Heart left ventricle (tissue), 16 donors: ENCODE data around the gene KIAA1586. TPM values are rescaled to one million over a fixed set of nuclear protein-coding genes. Genes with fewer than 3 reads are reported as not detected.
A peak's percentile ranks its signal among the peaks of the same experiment; 100 is the strongest.
"Not testable (repeated sequence)": the region's sequence is repeated elsewhere in the genome, so short reads cannot be mapped to it uniquely, and the experiment has no call there.

Source experiments
- ATAC-seq, 4 donors: fragments of 200-7000 bp; cut with Tn5 transposase; one replicate each; pipeline ENCODE4 v1.9.1; 2020 to 2022; ENCODE audit warnings: moderate library complexity in 4 of 4, mild to moderate bottlenecking in 3 of 4, moderate number of reproducible peaks in 1 of 4
- DNase-seq, 5 donors: peaks; one replicate each; pipeline ENCODE4 v3.0.0-alpha.2; 2020
- H3K27ac ChIP-seq, 12 donors: fragments of 200-600 bp; sonication (generic) in 4 of 12; one replicate each; pipeline versions ENCODE4 v1.5.0 to v1.8.0; 2016 to 2022; ENCODE audit warnings: mild to moderate bottlenecking in 2 of 12
- H3K27me3 ChIP-seq, 9 donors: fragments of 200-600 bp; sonication (generic) in 2 of 9; one replicate each; pipeline versions ENCODE4 v1.5.1 to v1.8.0; 2016 to 2022; ENCODE audit warnings: mild to moderate bottlenecking in 3 of 9
- H3K36me3 ChIP-seq, 9 donors: fragments of 200-600 bp; sonication (generic) in 2 of 9; one replicate each; pipeline versions ENCODE4 v1.5.0 to v1.8.0; 2018 to 2022; ENCODE audit warnings: mild to moderate bottlenecking in 2 of 9
- H3K4me1 ChIP-seq, 12 donors: fragments of 200-600 bp; sonication (generic) in 4 of 12; one replicate each; pipeline versions ENCODE4 v1.5.0 to v1.8.0; 2016 to 2022; ENCODE audit warnings: mild to moderate bottlenecking in 3 of 12
- H3K4me3 ChIP-seq, 12 donors: fragments of 200-600 bp; sonication (generic) in 4 of 12; one replicate each; pipeline versions ENCODE4 v1.5.0 to v1.8.0; 2017 to 2022; ENCODE audit warnings: mild to moderate bottlenecking in 9 of 12, moderate library complexity in 4 of 12
- H3K9me3 ChIP-seq, 12 donors: fragments of 200-600 bp; sonication (generic) in 4 of 12; one replicate each; pipeline versions ENCODE4 v1.5.0 to v1.8.0; 2016 to 2022; ENCODE audit warnings: mild to moderate bottlenecking in 1 of 12
- CTCF ChIP-seq, 12 donors: fragments of 200-600 bp; sonication (generic) in 4 of 12; IDR thresholded peaks; one replicate each; pipeline versions ENCODE4 v1.5.0 to v1.8.0; 2018 to 2022; ENCODE audit warnings: antibody characterized with exemption in 12 of 12, mild to moderate bottlenecking in 5 of 12
- POLR2A ChIP-seq, 2 donors: fragments of 450-650 bp; IDR thresholded peaks; one replicate each; pipeline ENCODE4 v1.6.1; 2017; ENCODE audit warnings: antibody characterized with exemption in 2 of 2, mild to moderate bottlenecking in 2 of 2, moderate library complexity in 2 of 2
- WGBS, 4 donors: extraction: QIAGEN DNeasy Blood & Tissue Kit in 2 of 4; methylation state at CpG; one replicate each; pipeline versions ENCODE4 v1.1.5 to v1.1.7; 2013 to 2018; 5-methylcytosine and 5-hydroxymethylcytosine counted together
- intact Hi-C, 10 donors: fragments of 100-400 bp; cut with DNase I; formaldehyde crosslinking; loops; one replicate each; pipeline versions ENCODE4 v1.11.1 to v1.14.2; 2022
- long read RNA-seq, 3 donors: library from polyadenylated mRNA; unstranded; transcript quantifications; one replicate each; pipeline ENCODE4 v2.0.0, GENCODE V29; 2020 to 2021
- polyA plus RNA-seq, 2 donors: library from polyadenylated mRNA; stranded (reverse); fragments of 200-250 nt; gene quantifications; one replicate each; pipeline ENCODE4 v1.2.3, GENCODE V29; 2013
- total RNA-seq, 9 donors: library from RNA; depleted of rRNA in 2 of 9; stranded (reverse); fragments of >200 nt in 2 of 9; fragmentation: NEBNext Ultra II Directional in 3 of 9; extraction: Animal tissue kit (Norgen Biotek cat#: 25700) in 3 of 9; gene quantifications; one replicate each; pipeline versions ENCODE4 v1.1.0 to v1.2.4, GENCODE V29; 2016 to 2023
- donor health status: ischemic (EF 13 %, LVEDD 7.1; RV severe dilation, severe dysfunction).
- donor health status: healthy with polysubstance abuse.
- donor health status: DM: no; HTN: yes; CAD: no.
- donor health status: DM: no; HTN: no; CAD: no.
- donor health status: ischemic (EF 25% LVEDD 6.9; RV normal size, moderate dysfunction).
- donor health status: ischemic (EF 25% LVEDD 5.7; RV mildly dilated, moderate dysfunction).
- donor health status: healthy.
- donor health status: DM: yes; HTN: yes; CAD: no.
- donor health status: ischemic (EF 35%, LVEDD 5.7; RV mildly dilated, moderate dysfunction).
- donor health status: nonischemic (EF 11% LVEDD 7.7; RV severe dilation, severe dysfunction).
- donor health status: DM: yes; HTN: yes; CAD: no.
- donor health status: PGD.
- donor health status: ischemic (EF 29% LVEDD 5.4; RV normal size, mild dysfunction).
- donor health status: nonischemic (EF 23%, LVEDD 6.1; RV moderate dilation, normal function).

KIAA1586 gene
- total RNA-seq = 10 to 100 TPM in 1 of 9 donors, 1 to 10 TPM in 8; 2.9 to 11.7 (median 6.9) TPM
- 1 to 10 TPM; 2.1 to 3.2 TPM for polyA plus RNA-seq
- long read RNA-seq, donor 1, transcript KIAA1586-201 (4 exons, 2,933 nt) = major isoform, 6 of 7 reads
- long read RNA-seq, donor 1, partial matches to known transcripts = 0 of 7 reads
- long read RNA-seq, donor 1, other reads (novel, unspliced or antisense) = 1 of 7 reads
- long read RNA-seq, donor 2, transcript KIAA1586-201 (4 exons, 2,933 nt) = major isoform, 9 of 15 reads
- long read RNA-seq, donor 2, partial matches to known transcripts = 1 of 15 reads
- long read RNA-seq, donor 2, other reads (novel, unspliced or antisense) = 5 of 15 reads
- long read RNA-seq, donor 3, transcript KIAA1586-201 (4 exons, 2,933 nt) = major isoform, 7 of 12 reads
- long read RNA-seq, donor 3, partial matches to known transcripts = 2 of 12 reads
- long read RNA-seq, donor 3, other reads (novel, unspliced or antisense) = 1 of 12 reads

- H3K4me3 ChIP-seq = peak within 1 kb of the TSS; percentile 12 to 68 (median 62)
- peak in 1 of 2 donors; percentile 57 for TF ChIP-seq POLR2A (IDR thresholded peaks at IDR 0.05)
- peaks cover 0 to 19% (median 6%) of the 10 kb centered on the region in 12 donors for H3K4me1 ChIP-seq
- WGBS, 4 donors = 0 to 1% (median 0%) methylated on average over 29 to 48 of the region's 78 CpGs
- ATAC-seq = peak; percentile 99 to 100 (median 100)
- peak; percentile 91 to 94 (median 92) for DNase-seq
- peaks cover 0 to 20% (median 17%) of the 10 kb centered on the region in 9 donors for H3K36me3 ChIP-seq
- intact Hi-C loops = loop anchor here in 4 of 10 donors (5.0 to 10.0 kb wide), 4 partner anchors 41 to 268 kb away; partner anchors contain the start of genes BAG2 (in 1 of the 4), PRIM2 (in 1 of the 4) and RAB23 (in 1 of the 4)
- peak within 1 kb of the TSS in 10 of 12 donors; percentile 6 to 73 (median 50) for H3K27ac ChIP-seq
- H3K9me3 ChIP-seq, H3K27me3 ChIP-seq: not testable (repeated sequence)
These were observed at the start of gene KIAA1586 for GRCh38 chr6:57046332-57047256. KIAA1586 (plus strand) TSS chr6:57046693; CDS start chr6:57046756, 63 bp downstream.

GRCh38 chr6:56999049-56999448 is 47.4 kb upstream of the KIAA1586 start:
- Histone ChIP-seq H3K27me3 (no peaks in the 10 kb centered on the region), H3K27ac (no peak overlapping the region), H3K9me3 (peaks cover 0 to 12% (median 0%) of the 10 kb centered on the region in 12 donors), H3K4me3 (no peak overlapping the region), H3K36me3 (no peaks in the 10 kb centered on the region), H3K4me1 (no peaks in the 10 kb centered on the region)
- no peak for TF ChIP-seq POLR2A (IDR thresholded peaks at IDR 0.05)
- no peak for TF ChIP-seq CTCF (IDR thresholded peaks at IDR 0.05)
- intact Hi-C loops = no loop called here
- no peak for DNase-seq
- ATAC-seq = no peak

GRCh38 chr6:56999748-57000147 is 46.7 kb upstream of the KIAA1586 start:
- H3K27ac ChIP-seq, H3K36me3 ChIP-seq, ATAC-seq, H3K27me3 ChIP-seq, intact Hi-C loops, DNase-seq, H3K4me1 ChIP-seq, H3K4me3 ChIP-seq: not testable (repeated sequence)
- peaks cover 0 to 12% (median 0%) of the 10 kb centered on the region in 12 donors for H3K9me3 ChIP-seq
- WGBS, 4 donors = 91 to 97% (median 93%) methylated on average over 18 of the region's 18 CpGs

- no peak for TF ChIP-seq POLR2A (IDR thresholded peaks at IDR 0.05)
- no peak for TF ChIP-seq CTCF (IDR thresholded peaks at IDR 0.05)
- no peaks in the 10 kb centered on the region for H3K4me1 ChIP-seq
- peaks cover 0 to 12% (median 0%) of the 10 kb centered on the region in 12 donors for H3K9me3 ChIP-seq
- DNase-seq (no peak), ATAC-seq (no peak)
- intact Hi-C loops = no loop called here
- H3K27ac ChIP-seq = no peak overlapping the region
- H3K27me3 ChIP-seq = no peaks in the 10 kb centered on the region
- no peak overlapping the region for H3K4me3 ChIP-seq
- no peaks in the 10 kb centered on the region for H3K36me3 ChIP-seq
These were observed 44.3 kb upstream of the KIAA1586 start for GRCh38 chr6:57002197-57002596.

GRCh38 chr6:57004292-57004691 is 42.2 kb upstream of the KIAA1586 start:
- no peak for DNase-seq

More at GRCh38 chr6:57004292-57004691, 42.2 kb upstream of the KIAA1586 start:
- Histone ChIP-seq H3K4me1 (no peaks in the 10 kb centered on the region), H3K27ac (no peak overlapping the region), H3K4me3 (no peak overlapping the region), H3K9me3 (no peaks in the 10 kb centered on the region), H3K27me3 (no peaks in the 10 kb centered on the region), H3K36me3 (no peaks in the 10 kb centered on the region)
- ATAC-seq = no peak
- WGBS, 4 donors = 91 to 96% (median 93%) methylated on average over 14 of the region's 14 CpGs
- intact Hi-C loops = no loop called here
- TF ChIP-seq POLR2A (IDR thresholded peaks at IDR 0.05) = no peak
- TF ChIP-seq CTCF (IDR thresholded peaks at IDR 0.05) = no peak
